ENCODE results near the gene BACH2.
"Not testable (repeated sequence)": the region's sequence is repeated elsewhere in the genome, so short reads cannot be mapped to it uniquely, and the experiment has no call there.

Gene BACH2

DNA sequence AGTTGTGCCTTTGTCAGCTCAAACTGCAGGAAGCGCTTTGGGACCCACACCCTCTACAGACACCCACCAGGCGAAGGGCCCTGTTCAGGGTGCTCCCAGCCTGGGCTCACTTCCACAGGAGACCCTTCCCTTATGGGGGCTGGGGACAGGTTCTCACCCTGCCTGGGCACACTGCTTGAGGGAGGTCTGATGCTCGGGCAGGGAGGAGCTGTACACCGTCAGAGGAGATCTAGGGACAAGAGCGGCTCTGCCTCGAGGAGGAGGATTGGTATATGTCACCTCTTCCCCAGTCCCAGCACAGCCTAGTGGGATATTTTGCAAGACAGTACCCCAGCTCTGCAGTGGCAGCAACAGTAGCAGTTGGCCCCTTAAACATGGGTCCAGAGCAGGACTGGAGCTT, 375.4 kb downstream of the BACH2 start:
- no peak overlapping the region for H3K27ac ChIP-seq (ENCODE audit: low read depth, low read length)
- no peaks in the 10 kb centered on the region for H3K36me3 ChIP-seq (ENCODE audit: control insufficient read depth in 5 of 5, insufficient read depth in 5 of 5, low read length in 5 of 5)
- peaks cover 2 to 13% (median 12%) of the 10 kb centered on the region in 5 donors for H3K9me3 ChIP-seq (ENCODE audit: control insufficient read depth in 5 of 5, low read length in 5 of 5)
- no peaks in the 10 kb centered on the region for H3K27me3 ChIP-seq (ENCODE audit: control insufficient read depth in 5 of 5, insufficient read depth in 4 of 5, low read length in 5 of 5)
- no peak overlapping the region for H3K9ac ChIP-seq (ENCODE audit: low read length in 5 of 5)
- no peaks in the 10 kb centered on the region for H3K4me1 ChIP-seq (ENCODE audit: control insufficient read depth in 5 of 5, insufficient read depth in 5 of 5, low read length in 5 of 5)
- no peak overlapping the region for H3K4me3 ChIP-seq (ENCODE audit: low read depth in 1 of 5, low read length in 5 of 5)

DNA sequence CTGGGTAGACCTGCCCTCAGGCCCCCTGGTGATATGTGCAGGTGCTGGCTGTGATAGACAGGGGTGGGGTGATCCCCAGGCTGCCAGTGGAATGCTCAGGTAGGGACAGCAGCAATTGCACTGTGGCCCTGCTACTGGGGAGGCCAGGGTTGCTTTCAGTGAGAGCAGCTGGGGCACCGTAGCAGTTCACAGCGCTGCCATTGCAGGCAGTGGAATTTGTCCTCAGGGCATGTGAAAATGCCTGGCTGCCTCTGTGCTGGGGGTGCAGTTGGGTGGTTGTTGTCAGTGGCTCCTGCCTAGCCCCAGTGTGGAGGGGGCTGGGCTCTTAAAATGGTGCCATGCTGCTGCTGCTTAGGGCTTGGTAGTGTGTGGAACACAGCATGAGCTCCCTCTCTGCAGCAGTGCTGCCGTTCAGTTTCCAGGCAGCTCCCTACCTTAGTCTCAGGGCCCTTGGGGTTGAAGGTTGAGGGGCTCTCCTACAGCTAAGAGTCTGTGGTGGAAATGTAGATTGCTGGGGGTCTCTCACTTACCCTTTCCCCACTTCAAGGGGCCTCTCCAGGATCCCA, 378.8 kb downstream of the BACH2 start:
- no peak overlapping the region for H3K27ac ChIP-seq (ENCODE audit: low read depth, low read length)
- no peaks in the 10 kb centered on the region for H3K4me1 ChIP-seq (ENCODE audit: control insufficient read depth in 5 of 5, insufficient read depth in 5 of 5, low read length in 5 of 5)
- peaks cover 2 to 22% (median 16%) of the 10 kb centered on the region in 5 donors for H3K9me3 ChIP-seq (ENCODE audit: control insufficient read depth in 5 of 5, low read length in 5 of 5)
- H3K36me3 ChIP-seq (ENCODE audit: control insufficient read depth in 5 of 5, insufficient read depth in 5 of 5, low read length in 5 of 5), result no peaks in the 10 kb centered on the region
- no peak overlapping the region for H3K4me3 ChIP-seq (ENCODE audit: low read depth in 1 of 5, low read length in 5 of 5)
- H3K27me3 ChIP-seq (ENCODE audit: control insufficient read depth in 5 of 5, insufficient read depth in 4 of 5, low read length in 5 of 5), result no peaks in the 10 kb centered on the region
- no peak overlapping the region for H3K9ac ChIP-seq (ENCODE audit: low read length in 5 of 5)

DNA sequence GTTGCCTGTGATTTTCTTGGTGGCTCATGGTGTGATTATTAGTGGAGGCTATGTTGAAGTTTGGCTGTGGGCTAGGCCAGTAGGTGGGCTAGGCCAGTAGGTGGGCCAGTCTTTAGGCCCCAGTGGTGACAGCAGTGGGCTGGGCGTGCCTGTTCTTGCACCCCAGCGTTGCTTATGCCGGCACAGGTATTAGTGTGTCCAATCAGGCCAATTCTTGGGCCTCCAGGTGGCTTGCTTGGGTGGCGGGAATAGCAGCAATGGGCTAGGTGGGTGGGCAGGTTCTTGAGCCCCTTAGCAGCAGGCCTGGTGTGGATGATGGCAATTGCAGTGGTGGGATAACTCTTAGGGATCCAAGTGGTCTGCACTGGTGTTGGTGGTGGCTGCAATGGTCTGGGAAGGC, 379.4 kb downstream of the BACH2 start:
- Histone ChIP-seq H3K4me1 (ENCODE audit: control insufficient read depth in 5 of 5, insufficient read depth in 5 of 5, low read length in 5 of 5) (no peaks in the 10 kb centered on the region), H3K9me3 (ENCODE audit: control insufficient read depth in 5 of 5, low read length in 5 of 5) (peaks cover 2 to 22% (median 16%) of the 10 kb centered on the region in 5 donors), H3K36me3 (ENCODE audit: control insufficient read depth in 5 of 5, insufficient read depth in 5 of 5, low read length in 5 of 5) (no peaks in the 10 kb centered on the region), H3K27me3 (ENCODE audit: control insufficient read depth in 5 of 5, insufficient read depth in 4 of 5, low read length in 5 of 5) (no peaks in the 10 kb centered on the region), H3K27ac (ENCODE audit: low read depth, low read length) (no peak overlapping the region), H3K9ac (ENCODE audit: low read length in 5 of 5) (no peak overlapping the region), H3K4me3 (ENCODE audit: low read depth in 1 of 5, low read length in 5 of 5) (no peak overlapping the region)

DNA sequence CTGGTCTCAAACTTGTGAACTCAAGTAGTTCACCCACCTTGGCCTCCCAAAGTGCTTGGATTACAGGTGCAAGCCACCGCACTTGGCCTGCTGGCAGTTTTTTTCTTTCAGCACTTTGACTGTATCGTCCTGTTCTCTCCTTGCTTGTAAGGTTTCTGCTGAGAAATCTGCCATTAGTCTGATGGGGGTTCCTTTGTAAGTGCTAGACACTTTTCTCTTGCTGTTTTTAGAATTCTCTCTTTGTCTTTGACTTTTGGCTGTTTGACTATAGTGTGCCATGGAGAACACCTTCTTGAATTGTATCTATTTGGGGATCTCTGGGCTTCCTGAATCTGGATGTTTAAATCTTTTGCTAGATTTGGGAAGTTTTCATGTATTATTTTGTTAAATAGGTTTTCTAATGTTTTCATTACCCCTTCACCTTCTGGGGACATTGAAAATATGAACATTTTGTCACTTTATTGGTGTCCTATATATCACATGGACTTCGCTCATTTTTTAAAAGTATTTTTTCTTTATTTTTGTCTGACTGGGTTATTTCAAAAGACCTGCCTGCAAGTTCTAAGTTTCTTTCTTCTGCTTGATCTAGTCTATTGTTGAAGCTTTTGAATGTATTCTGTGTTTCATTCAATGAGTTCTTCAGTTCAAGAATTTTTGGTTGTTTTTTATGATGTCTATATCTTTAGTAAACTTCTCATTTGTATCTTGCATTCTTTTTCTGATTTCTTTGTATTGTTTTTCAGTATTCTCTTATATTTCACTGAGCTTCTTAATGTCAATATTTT, 380.3 kb downstream of the BACH2 start:
- H3K9me3 ChIP-seq (ENCODE audit: control insufficient read depth in 5 of 5, low read length in 5 of 5), result peaks cover 2 to 22% (median 16%) of the 10 kb centered on the region in 5 donors
- H3K4me3 ChIP-seq (ENCODE audit: low read depth in 1 of 5, low read length in 5 of 5), result no peak overlapping the region
- no peaks in the 10 kb centered on the region for H3K4me1 ChIP-seq (ENCODE audit: control insufficient read depth in 5 of 5, insufficient read depth in 5 of 5, low read length in 5 of 5)
- H3K27ac ChIP-seq (ENCODE audit: low read depth, low read length), result no peak overlapping the region
- no peaks in the 10 kb centered on the region for H3K27me3 ChIP-seq (ENCODE audit: control insufficient read depth in 5 of 5, insufficient read depth in 4 of 5, low read length in 5 of 5)
- no peak overlapping the region for H3K9ac ChIP-seq (ENCODE audit: low read length in 5 of 5)
- H3K36me3 ChIP-seq (ENCODE audit: control insufficient read depth in 5 of 5, insufficient read depth in 5 of 5, low read length in 5 of 5), result no peaks in the 10 kb centered on the region

DNA sequence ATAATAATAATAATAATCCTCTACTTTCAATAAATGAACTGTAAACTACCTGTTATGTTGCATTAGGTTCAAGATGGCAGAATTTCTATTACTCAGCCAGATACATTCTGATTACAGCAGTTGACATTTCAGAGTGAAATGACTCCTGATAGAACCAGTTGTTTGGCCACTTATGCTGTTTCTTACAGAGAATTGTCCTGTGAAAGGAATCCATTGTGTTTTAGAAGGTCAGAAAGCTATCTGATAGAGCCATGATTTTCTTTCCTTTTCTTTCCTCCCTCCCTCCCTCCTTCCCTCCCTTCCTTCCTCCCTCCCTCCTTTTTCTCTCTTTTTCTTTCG, 385.8 kb downstream of the BACH2 start:
- H3K9me3 ChIP-seq (ENCODE audit: control insufficient read depth in 5 of 5, low read length in 5 of 5), result peaks cover 0 to 6% (median 3%) of the 10 kb centered on the region in 5 donors
- H3K36me3 ChIP-seq (ENCODE audit: control insufficient read depth in 5 of 5, insufficient read depth in 5 of 5, low read length in 5 of 5), result no peaks in the 10 kb centered on the region
- no peak overlapping the region for H3K9ac ChIP-seq (ENCODE audit: low read length in 5 of 5)
- no peak overlapping the region for H3K27ac ChIP-seq (ENCODE audit: low read depth, low read length)
- no peaks in the 10 kb centered on the region for H3K27me3 ChIP-seq (ENCODE audit: control insufficient read depth in 5 of 5, insufficient read depth in 4 of 5, low read length in 5 of 5)
- H3K4me3 ChIP-seq (ENCODE audit: low read depth in 1 of 5, low read length in 5 of 5), result no peak overlapping the region
- H3K4me1 ChIP-seq (ENCODE audit: control insufficient read depth in 5 of 5, insufficient read depth in 5 of 5, low read length in 5 of 5), result no peaks in the 10 kb centered on the region

DNA sequence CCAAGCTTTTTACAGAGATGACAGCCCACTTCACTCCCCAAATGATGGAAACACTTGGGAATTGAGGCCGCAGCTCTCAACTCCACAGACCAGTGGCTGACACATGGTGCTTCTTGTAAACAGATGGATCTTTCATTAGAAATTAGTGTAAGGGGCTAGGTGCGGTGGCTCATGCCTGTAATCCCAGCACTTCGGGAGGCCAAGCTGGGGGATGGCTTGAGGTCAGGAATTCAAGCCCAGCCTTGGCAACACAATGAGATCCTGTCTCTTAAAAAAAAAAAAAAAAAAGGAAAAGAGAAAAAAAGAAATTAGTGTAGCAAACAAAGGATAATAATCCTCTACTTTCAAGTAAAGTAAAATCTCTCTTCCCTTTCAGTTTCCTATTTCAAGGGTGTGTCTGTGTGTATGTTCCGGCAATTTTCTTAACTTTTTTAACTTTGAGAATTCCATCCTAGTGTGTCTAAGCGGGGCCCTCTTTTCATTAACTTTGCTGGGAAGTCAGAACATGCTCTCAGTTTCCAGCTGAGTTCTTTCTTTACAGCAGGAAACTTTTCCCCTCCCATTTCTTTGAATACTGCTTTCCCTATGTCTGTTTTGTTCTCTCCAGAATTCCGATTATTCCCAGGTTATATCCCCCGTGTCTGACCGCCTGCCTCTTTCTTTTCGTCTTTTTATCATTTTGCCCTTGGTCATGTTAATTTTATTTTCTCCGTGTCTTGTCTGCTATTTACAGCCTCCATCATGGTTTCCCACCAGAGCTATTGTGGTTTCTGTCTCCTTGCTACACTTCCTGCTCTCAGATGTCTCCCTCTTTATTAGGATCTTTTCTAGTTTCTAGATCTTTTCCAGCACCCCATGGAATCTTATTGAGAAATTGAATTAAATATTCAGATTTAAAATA, 386.4 kb downstream of the BACH2 start:
- not testable (repeated sequence) for H3K36me3 ChIP-seq (ENCODE audit: control insufficient read depth in 5 of 5, insufficient read depth in 5 of 5, low read length in 5 of 5); H3K9me3 ChIP-seq (ENCODE audit: control insufficient read depth in 5 of 5, low read length in 5 of 5); H3K9ac ChIP-seq (ENCODE audit: low read length in 5 of 5); H3K4me3 ChIP-seq (ENCODE audit: low read depth in 1 of 5, low read length in 5 of 5); H3K27ac ChIP-seq (ENCODE audit: low read depth, low read length); H3K4me1 ChIP-seq (ENCODE audit: control insufficient read depth in 5 of 5, insufficient read depth in 5 of 5, low read length in 5 of 5); H3K27me3 ChIP-seq (ENCODE audit: control insufficient read depth in 5 of 5, insufficient read depth in 4 of 5, low read length in 5 of 5)

DNA sequence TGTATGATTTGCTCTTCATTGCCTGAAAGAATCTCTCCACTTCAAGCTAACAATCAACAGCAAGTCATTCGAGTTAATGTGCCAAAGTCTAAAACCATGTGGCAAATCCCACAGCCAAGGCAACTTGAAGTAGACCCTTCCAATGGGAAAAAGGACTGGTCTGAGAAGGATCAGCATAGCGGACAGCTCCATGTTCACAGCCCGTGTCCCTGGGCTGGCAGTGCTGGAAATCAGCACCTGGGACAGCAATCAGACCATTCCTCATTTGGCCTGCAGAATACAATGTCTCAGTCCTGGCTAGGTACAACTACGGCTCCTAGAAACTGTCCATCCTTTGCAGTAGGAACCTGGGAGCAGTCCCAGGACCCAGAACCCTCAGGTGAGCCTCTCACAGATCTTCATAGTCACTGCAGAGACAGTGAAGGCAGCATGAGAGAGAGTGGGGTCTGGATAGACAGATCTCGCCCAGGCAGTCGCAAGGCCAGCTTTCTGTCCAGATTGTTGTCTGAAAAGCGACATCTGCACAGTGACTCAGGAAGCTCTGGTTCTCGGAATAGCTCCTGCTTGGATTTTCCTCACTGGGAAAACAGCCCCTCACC, 401.3 kb downstream of the BACH2 start:
- Histone ChIP-seq H3K36me3 (ENCODE audit: control insufficient read depth in 5 of 5, insufficient read depth in 5 of 5, low read length in 5 of 5) (no peaks in the 10 kb centered on the region), H3K9ac (ENCODE audit: low read length in 5 of 5) (no peak overlapping the region), H3K4me3 (ENCODE audit: low read depth in 1 of 5, low read length in 5 of 5) (no peak overlapping the region), H3K9me3 (ENCODE audit: control insufficient read depth in 5 of 5, low read length in 5 of 5) (no peaks in the 10 kb centered on the region), H3K4me1 (ENCODE audit: control insufficient read depth in 5 of 5, insufficient read depth in 5 of 5, low read length in 5 of 5) (no peaks in the 10 kb centered on the region), H3K27ac (ENCODE audit: low read depth, low read length) (no peak overlapping the region), H3K27me3 (ENCODE audit: control insufficient read depth in 5 of 5, insufficient read depth in 4 of 5, low read length in 5 of 5) (peaks cover 0 to 13% (median 5%) of the 10 kb centered on the region in 5 donors)

DNA sequence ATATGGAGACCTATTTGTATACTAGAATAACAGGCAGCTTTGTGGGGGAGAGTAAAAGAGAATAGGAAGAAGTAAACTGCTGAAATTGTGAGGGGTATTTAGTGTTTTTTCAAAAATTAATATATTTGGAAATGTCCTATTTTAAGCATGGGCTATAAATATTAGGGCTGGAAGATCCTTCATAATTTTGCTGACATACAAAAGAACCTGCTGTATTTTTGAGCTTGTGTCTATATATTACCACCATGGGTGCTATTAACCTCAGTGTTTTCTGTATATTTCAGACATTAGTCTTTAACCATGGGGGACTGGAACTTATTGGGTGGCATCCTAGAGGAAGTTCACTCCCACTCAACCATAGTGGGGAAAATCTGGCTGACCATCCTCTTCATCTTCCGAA, 402.5 kb downstream of the BACH2 start, which contains the start of gene GJA10:
Gene GJA10 (plus strand): TSS at position 301 of the 400 bp plus-strand sequence. CDS start 0 bp downstream, at position 301.
- Histone ChIP-seq H3K27ac (ENCODE audit: low read depth, low read length) (no peak within 1 kb of the TSS), H3K4me3 (ENCODE audit: low read depth in 1 of 5, low read length in 5 of 5) (no peak within 1 kb of the TSS), H3K9ac (ENCODE audit: low read length in 5 of 5) (no peak within 1 kb of the TSS), H3K36me3 (ENCODE audit: control insufficient read depth in 5 of 5, insufficient read depth in 5 of 5, low read length in 5 of 5) (no peaks in the 10 kb centered on the region), H3K9me3 (ENCODE audit: control insufficient read depth in 5 of 5, low read length in 5 of 5) (no peaks in the 10 kb centered on the region), H3K4me1 (ENCODE audit: control insufficient read depth in 5 of 5, insufficient read depth in 5 of 5, low read length in 5 of 5) (no peaks in the 10 kb centered on the region), H3K27me3 (ENCODE audit: control insufficient read depth in 5 of 5, insufficient read depth in 4 of 5, low read length in 5 of 5) (peaks cover 0 to 13% (median 5%) of the 10 kb centered on the region in 5 donors)

DNA sequence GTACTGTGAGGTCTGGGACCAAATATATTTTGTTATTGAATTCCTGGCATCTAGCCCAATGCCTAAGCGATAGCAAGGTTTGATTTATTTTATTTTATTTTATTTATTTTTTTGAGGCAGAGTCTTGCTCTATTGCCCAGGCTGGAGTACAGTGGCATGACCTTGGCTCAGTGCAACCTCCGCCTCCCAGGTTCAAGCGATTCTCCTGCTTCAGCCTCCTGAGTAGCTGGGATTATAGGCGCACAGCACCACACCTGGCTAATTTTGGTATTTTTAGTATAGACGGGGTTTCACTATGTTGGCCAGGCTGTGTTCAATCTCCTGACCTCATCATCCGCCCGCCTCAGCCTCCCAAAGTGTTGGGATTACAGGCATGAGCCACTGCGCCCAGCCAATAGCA, 404.1 kb downstream of the BACH2 start:
- H3K4me1 ChIP-seq (ENCODE audit: control insufficient read depth in 5 of 5, insufficient read depth in 5 of 5, low read length in 5 of 5); H3K9me3 ChIP-seq (ENCODE audit: control insufficient read depth in 5 of 5, low read length in 5 of 5); H3K36me3 ChIP-seq (ENCODE audit: control insufficient read depth in 5 of 5, insufficient read depth in 5 of 5, low read length in 5 of 5); H3K4me3 ChIP-seq (ENCODE audit: low read depth in 1 of 5, low read length in 5 of 5); H3K27ac ChIP-seq (ENCODE audit: low read depth, low read length); H3K9ac ChIP-seq (ENCODE audit: low read length in 5 of 5): not testable (repeated sequence)
- peaks cover under 1 to 25% (median 11%) of the 10 kb centered on the region in 5 donors for H3K27me3 ChIP-seq (ENCODE audit: control insufficient read depth in 5 of 5, insufficient read depth in 4 of 5, low read length in 5 of 5)

All from subcutaneous abdominal adipose tissue (tissue), 5 donors.